ENCODE results near the gene INTS1. TPM values are rescaled to one million over a fixed set of nuclear protein-coding genes. Genes with fewer than 3 reads are reported as not detected.

Gene INTS1
- total and polyA plus RNA-seq, 2 donors (not counting 1 experiment from before 2014, with no cell fraction given), result 128 to 160 TPM

- Histone ChIP-seq H3K4me2 (replicated peaks; ENCODE audit: low read depth, low read length, poor library complexity, severe bottlenecking) (no peak overlapping the region), H3K27me3 (replicated peaks in 1 of 4; ENCODE audit: control extremely low read depth in 1 of 4, control insufficient read depth in 3 of 4, insufficient read depth in 4 of 4, low read length in 3 of 4) (no peaks in the 10 kb centered on the region), H3K9me3 (ENCODE audit: control extremely low read depth in 1 of 3, control insufficient read depth in 2 of 3, insufficient read depth in 1 of 3, low read length in 2 of 3) (peaks cover 0 to 3% (median 0%) of the 10 kb centered on the region in 3 donors), H3K4me3 (ENCODE audit: control extremely low read depth in 1 of 5, extremely low read depth in 1 of 5, insufficient read depth in 1 of 5, low read depth in 2 of 5, low read length in 4 of 5) (no peak overlapping the region), H3K9ac (ENCODE audit: low read length) (no peak overlapping the region), H2AFZ (ENCODE audit: insufficient read depth, low read depth, low read length, poor library complexity, severe bottlenecking) (no peak overlapping the region), H3K36me3 (replicated peaks in 1 of 2; ENCODE audit: control extremely low read depth in 1 of 2, control insufficient read depth in 1 of 2, extremely low read depth in 1 of 2, insufficient read depth in 2 of 2, low read length in 1 of 2) (no peaks in the 10 kb centered on the region), H3K79me2 (ENCODE audit: control insufficient read depth, insufficient read depth, low read length) (no peaks in the 10 kb centered on the region), H4K20me1 (ENCODE audit: control insufficient read depth, insufficient read depth, low read length, poor library complexity, severe bottlenecking) (no peaks in the 10 kb centered on the region), H3K4me1 (ENCODE audit: control insufficient read depth in 2 of 2, insufficient read depth in 2 of 2, low read length in 2 of 2) (no peaks in the 10 kb centered on the region), H3K27ac (ENCODE audit: low read length in 2 of 2) (no peak overlapping the region)
- TF ChIP-seq CTCF (IDR thresholded peaks at IDR 0.05) (no peak), EZH2 (IDR thresholded peaks at IDR 0.05; ENCODE audit: borderline replicate concordance, insufficient read depth, low read depth, low read length, poor library complexity, severe bottlenecking) (no peak)
- ATAC-seq (ENCODE audit: low read depth), result no peak
- CTCF ChIA-PET, result no interaction called here
- no peak overlapping the region for H3K4me3 Mint-ChIP-seq
- H3K4me1 Mint-ChIP-seq, result no peaks in the 10 kb centered on the region
- H3K9me3 Mint-ChIP-seq (ENCODE audit: insufficient read depth), result no peaks in the 10 kb centered on the region
- no peaks in the 10 kb centered on the region for H3K27me3 Mint-ChIP-seq
- 93% methylated on average over 10 of the region's 15 CpGs for WGBS (ENCODE audit: insufficient coverage)
- no peak for DNase-seq
- POLR2A ChIA-PET, result no interaction called here
- no peak overlapping the region for H3K27ac Mint-ChIP-seq
- intact Hi-C loops (cut with micrococcal nuclease), result no loop called here
These were observed 56.5 kb downstream of the INTS1 start for GRCh38 chr7:1447551-1448244.

GRCh38 chr7:1447112-1447511, 57.1 kb downstream of the INTS1 start:
- H3K4me3 Mint-ChIP-seq, result no peak overlapping the region
- Histone ChIP-seq H3K4me3 (ENCODE audit: control extremely low read depth in 1 of 5, extremely low read depth in 1 of 5, insufficient read depth in 1 of 5, low read depth in 2 of 5, low read length in 4 of 5) (no peak overlapping the region), H3K9me3 (ENCODE audit: control extremely low read depth in 1 of 3, control insufficient read depth in 2 of 3, insufficient read depth in 1 of 3, low read length in 2 of 3) (peaks cover 0 to 3% (median 0%) of the 10 kb centered on the region in 3 donors), H3K27ac (ENCODE audit: low read length in 2 of 2) (no peak overlapping the region), H3K4me1 (ENCODE audit: control insufficient read depth in 2 of 2, insufficient read depth in 2 of 2, low read length in 2 of 2) (no peaks in the 10 kb centered on the region), H2AFZ (ENCODE audit: insufficient read depth, low read depth, low read length, poor library complexity, severe bottlenecking) (no peak overlapping the region), H3K9ac (ENCODE audit: low read length) (no peak overlapping the region), H3K4me2 (replicated peaks; ENCODE audit: low read depth, low read length, poor library complexity, severe bottlenecking) (no peak overlapping the region), H3K79me2 (ENCODE audit: control insufficient read depth, insufficient read depth, low read length) (no peaks in the 10 kb centered on the region), H3K27me3 (replicated peaks in 1 of 4; ENCODE audit: control extremely low read depth in 1 of 4, control insufficient read depth in 3 of 4, insufficient read depth in 4 of 4, low read length in 3 of 4) (no peaks in the 10 kb centered on the region), H3K36me3 (replicated peaks in 1 of 2; ENCODE audit: control extremely low read depth in 1 of 2, control insufficient read depth in 1 of 2, extremely low read depth in 1 of 2, insufficient read depth in 2 of 2, low read length in 1 of 2) (no peaks in the 10 kb centered on the region), H4K20me1 (ENCODE audit: control insufficient read depth, insufficient read depth, low read length, poor library complexity, severe bottlenecking) (no peaks in the 10 kb centered on the region)
- POLR2A ChIA-PET, result no interaction called here
- intact Hi-C loops (cut with micrococcal nuclease), result no loop called here
- CTCF ChIA-PET, result no interaction called here
- 91% methylated on average over 11 of the region's 11 CpGs for WGBS (ENCODE audit: insufficient coverage)
- H3K27ac Mint-ChIP-seq, result no peak overlapping the region
- ATAC-seq (ENCODE audit: low read depth), result no peak
- no peaks in the 10 kb centered on the region for H3K4me1 Mint-ChIP-seq
- no peak for TF ChIP-seq CTCF (IDR thresholded peaks at IDR 0.05)
- TF ChIP-seq EZH2 (IDR thresholded peaks at IDR 0.05; ENCODE audit: borderline replicate concordance, insufficient read depth, low read depth, low read length, poor library complexity, severe bottlenecking), result no peak
- DNase-seq, result no peak
- no peaks in the 10 kb centered on the region for H3K9me3 Mint-ChIP-seq (ENCODE audit: insufficient read depth)
- no peaks in the 10 kb centered on the region for H3K27me3 Mint-ChIP-seq

All from B cell (primary cell).